HPDE6-E6E7 (cell line): ENCODE measurements around the gene KRT79.

Experiments
- DNase-seq: peaks from one replicate; pipeline ENCODE4 v3.0.0; 2011; ENCODE audit warnings: missing footprints; ENCODE audit errors: extremely low spot score

The KRT79 gene

DNA sequence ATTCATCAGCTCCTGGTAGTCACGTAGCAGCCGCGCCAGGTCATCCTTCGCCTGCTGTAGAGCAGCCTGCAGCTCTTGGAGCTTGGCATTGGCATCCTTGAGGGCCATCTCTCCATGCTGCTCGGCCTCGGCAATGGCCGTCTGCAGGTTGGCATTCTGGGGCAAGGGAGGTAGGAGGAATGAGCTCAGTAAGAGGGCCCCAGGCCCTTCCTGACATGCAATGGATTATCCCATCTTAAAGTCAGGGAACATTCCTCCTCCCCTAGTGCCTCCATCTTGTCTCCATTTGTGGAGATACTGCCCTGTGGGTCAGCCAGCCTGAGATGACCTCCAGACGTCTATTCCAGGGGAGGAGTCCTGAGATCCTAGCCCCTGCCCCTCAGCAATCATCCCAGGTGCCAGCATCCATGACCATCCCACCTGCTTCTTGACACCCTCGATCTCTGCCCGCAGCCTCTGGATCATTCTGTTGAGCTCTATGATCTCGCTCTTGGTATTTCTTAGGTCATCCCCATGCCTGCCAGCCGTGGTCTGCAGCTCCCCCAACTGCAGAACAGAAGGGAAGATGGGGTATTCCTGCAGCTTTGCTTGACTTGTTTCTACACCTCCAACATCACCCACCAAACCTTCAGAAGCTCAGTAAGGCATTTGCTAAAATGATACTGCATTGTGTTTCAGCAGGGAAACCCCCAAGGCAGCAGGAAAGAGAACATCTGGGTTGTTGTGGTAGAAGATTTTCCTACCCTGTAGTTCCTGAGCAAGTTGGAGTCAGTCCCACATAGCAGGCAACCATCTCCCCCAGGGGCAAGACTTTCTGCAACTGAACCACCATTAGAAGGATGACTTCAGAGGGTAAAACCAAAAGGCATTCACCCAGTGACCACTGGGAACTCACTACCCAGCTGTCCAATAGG is 42.6 kb downstream of the KRT79 start:
- DNase-seq: no peak

DNA sequence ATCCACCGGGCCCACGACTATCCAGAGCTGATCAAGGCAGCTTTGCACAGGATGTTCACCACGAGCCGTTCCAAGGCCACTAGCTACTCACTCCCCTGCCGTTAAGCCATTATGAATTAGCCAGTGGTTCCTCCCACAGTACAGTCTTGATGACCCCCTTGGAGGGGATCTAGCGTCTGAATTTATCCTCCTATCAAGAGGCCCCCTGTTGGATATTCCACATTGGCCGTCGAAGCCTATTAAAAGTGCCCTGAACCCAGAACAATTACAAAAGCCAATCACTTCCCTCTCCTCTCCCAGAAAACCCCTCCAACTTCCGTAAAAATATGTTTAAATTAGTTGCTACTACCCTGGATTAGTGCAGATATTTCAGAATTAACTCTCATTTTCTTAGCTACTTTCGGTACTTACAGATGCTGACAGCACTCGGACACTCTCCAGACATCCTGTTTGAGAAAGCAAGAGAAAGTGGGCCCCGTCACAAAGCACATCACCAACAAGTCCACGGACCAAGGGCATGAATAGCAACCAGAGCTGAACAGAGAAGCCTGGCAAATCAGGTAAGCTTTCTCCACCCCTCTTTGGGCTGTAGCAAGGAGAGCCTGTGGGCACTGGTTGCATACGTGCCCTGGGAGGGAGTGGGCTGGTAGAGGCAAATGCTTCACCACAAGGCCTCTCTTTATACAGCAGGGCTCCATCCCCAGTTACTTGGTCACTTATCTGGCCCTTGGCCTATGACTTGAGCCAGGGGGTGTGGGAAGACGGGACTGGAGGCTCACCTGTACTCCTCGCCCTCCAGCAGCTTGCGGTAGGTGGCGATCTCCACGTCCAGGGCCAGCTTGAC is 43.5 kb downstream of the KRT79 start:
- DNase-seq: no peak

DNA sequence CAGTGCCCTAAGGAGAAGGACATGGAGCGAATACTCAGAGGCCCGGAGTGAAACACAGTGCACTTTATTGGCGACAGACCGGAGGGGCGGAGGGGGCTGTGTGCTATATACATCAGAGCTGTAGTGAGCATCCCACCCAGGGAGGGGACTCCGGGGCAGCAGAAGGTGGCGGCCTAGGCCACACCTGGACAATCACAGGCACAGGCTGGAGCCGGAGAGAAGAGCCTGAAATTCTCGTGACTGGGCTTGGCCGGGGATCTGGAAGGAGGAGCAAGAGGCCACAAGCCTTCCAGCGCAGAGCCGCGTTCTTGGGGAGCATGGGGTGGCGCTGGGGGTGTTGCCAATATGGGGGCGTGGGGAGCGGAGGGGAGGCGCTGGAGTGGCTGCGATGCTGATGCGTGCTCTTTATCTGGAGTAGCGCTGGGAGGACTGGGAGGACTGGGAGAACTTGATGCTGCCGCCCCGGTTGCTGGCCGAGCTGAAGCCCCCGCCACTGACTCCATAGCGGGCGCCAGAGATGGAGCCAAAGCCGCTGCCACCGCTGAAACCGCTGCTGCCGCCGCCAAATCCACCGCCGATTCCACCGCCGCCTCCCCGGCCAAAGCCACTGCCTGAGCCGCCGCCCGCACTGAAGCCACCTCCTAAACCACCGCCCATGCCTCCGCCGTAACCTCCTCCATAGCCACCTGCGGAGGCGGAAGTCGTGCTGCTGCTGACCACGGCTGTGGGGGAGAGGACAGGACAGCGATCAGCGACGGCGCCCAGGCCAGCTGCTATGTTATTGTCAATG is 44.3 kb downstream of the KRT79 start:
- DNase-seq: peak; percentile 31

DNA sequence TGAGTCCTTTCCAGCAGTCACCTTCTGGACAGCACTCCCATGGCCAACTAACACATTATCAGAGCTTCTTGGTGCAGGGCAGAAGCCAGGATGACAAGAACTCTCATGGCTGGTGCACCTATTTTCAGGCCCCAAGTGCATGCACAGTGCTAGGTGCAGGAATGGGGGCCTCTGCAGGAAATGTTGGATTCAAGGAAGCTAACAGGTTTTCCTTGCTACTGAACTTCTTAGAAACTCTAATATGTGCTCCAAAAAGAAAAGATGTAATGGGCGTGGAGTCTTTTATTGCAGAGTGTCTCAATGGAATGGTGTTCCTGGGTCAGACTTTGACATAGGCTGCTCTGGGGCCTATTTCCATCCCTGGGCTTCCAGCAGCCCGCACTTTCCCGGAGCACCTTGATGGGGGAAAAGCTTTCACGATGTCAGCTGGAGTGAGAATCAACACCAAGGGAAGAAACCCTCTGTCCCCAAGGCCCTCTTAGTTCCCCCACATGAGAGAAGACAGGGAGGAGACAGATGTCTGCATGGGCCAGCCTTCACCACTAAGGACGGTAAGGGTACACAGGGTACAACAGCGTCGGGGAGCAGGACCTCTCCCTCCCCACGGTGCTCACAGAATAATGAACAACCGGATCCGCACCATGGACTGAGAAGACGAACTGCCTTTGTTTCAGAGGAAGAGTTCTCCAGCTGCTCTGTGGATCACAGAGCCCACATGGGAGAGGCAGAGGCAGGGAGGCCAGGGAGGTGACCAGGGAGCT is 45.1 kb downstream of the KRT79 start:
- DNase-seq: no peak

DNA sequence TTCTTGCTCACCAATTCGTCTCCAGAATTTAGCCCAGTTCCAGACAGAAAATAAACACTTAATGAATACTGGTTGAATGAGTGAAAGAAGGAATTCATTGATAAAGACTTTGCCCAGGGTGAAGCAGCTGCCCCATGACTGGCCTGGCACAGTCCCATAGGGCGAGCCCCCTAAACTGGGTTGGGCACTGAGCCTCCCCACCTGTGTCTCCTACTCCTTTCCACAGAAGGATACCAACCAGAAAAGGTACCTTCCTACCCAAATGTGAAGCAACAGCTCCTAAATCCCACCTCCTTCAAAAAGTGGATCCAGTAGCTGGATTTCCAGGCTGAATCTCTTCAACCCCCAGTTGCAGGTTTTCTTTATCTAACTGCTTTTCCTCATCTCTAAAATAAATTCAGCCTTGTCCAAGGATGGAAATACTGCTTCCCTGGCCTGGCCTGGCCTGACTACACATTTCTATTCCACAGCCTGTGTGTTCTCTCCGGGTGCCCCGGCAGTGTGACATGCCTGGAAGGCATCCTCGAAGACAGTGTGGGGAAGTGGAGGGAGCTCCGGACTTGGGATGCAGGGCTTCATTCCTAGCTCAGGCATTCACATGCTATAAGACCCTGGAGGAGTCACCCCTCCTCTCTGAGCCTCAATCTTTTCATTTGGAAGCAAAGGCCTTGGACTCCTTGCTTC is 45.8 kb downstream of the KRT79 start:
- no peak for DNase-seq

DNA sequence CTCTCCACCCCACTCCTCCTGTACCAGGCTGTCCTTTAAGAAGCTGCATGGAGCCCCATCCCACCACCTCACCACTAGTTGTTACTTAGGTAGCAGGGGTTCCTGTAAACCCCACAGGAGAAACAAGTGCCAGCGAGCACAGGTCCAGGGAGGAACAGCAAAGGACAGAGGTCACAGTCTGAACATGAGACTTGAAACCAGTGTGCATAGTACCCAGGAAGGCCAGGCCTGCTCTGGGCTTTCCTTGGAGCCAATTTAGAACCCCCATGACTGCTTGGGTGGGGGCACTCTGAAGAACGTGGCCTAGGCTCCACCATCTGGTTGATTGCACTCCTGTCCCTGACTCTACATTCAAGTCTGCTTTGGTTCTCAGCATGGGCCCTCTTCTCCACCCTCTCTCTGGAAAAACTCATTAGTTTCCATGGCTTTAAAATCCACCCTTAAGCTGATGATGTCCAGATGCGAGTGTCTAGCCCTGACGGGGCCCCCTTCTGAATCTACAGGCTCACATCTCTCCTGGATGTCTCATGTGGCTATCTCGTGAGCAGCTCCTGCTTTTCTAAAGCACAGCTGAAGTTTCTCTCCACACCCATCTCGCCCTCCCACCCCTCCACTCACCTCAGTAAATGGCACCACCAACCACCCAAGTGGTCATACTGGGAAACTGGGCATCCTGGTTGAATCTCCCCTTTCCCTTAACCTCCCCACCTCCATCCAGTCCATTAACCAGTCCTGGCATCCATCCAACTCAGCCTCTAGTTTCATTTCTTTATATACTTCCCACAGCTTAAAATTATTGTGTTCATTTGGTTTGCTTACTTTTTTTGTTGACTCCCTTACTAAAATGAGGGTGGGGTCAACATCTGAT is 46.6 kb downstream of the KRT79 start:
- DNase-seq: no peak

DNA sequence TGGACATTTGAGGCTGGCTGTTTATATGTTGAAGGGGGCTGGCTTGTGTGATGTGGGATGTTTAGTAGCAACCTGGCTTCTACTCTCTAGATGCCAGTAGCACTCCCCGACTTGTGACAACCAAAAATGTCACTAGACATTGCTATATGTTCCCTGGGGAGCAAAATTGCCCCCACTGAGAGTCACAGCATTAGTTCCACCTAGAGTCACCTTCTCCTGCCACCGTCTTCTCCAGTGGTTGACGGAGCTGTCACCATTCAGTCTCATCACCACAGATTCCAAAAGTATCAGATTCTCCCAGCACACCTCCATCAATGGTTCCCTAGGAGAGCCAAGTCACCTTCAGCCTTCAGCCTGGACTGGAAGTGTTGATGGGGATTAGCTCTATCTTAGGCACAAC is 49.2 kb downstream of the KRT79 start:
- no peak for DNase-seq

DNA sequence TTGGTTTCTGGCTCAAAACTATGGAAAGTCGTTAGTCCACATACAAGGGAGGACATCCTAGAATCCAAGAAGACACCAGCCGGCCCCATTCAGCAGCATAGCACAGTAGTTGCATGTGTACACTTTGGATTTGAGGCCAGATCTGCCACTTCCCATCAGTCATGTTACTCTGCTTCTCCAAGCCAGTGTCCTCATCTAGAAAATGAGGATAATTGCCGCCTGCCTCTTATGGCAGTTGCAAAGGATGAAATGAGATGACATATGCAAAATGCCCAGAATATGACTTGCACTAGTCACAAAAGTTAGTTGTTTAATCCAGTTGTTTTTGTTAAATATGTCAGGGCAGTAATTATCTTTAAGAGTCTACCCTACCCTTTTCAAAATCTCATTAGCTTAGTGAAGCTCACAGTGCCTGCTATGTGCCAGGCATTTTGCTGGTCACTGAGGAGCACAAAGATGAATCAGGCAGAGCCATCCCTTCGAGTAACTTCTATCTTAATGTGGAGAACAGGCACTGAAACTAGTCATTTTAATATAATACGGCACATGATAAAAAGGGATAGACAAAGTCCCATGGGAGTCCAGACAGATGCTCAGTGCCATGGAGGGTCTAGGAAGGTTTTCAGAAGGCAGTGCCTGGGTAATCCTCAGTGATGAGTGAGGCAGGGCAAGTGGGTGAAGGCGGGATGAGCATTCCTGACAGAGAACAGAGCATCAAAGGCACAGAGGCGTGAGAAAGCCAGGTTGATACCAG is 50.4 kb downstream of the KRT79 start:
- DNase-seq: no peak

DNA sequence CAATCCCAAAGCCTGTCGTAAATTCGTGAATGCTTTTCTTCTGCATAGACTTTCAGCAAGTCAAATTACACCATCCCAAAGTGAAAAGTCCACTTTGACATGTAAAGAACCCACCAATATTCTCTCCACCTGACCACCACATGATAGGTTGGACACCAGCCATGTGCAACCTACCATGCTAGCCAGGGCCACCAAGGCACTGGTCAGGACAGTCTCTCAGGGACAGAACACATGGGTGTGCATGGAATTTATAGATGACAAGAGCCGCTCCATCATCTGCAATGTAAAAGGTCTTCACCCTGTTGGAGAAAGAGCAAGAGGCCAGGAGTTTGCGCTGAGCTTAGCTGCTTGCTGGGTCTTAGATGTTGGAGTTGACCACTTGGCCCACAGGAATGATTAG is 51.6 kb downstream of the KRT79 start:
- DNase-seq: no peak

DNA sequence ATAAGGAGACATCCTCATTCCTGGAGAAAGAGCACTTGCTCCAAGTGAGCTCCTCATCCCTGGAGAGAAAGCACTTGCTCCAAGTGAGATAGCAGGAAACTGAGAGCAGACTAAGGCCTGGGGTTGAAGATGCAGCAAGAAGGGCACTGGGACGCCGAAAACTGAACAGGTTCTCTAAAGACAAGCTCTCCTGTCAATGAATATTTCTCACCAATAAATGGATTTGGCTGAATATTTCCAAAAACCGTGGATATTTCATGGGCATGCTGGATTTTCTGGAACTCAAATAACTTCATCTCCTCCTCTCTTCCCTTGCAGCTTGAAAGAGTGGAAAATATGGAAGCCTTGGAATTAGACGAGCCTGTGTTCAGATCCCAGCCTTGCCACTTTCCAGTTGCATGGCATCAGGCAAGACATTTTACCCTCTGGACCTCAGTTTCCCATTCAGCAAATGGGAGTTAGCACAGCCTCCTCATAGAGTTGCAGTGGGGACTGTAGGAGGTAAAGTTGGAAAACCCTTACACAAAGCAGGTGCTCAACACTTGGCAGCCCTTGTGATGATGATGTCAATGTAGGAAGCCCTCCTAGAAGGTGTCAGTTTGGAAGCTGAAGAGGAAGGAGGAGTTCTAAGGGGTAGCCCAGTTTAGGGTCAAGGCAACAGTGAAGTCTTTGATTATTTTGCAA is 52.6 kb downstream of the KRT79 start:
- no peak for DNase-seq

DNA sequence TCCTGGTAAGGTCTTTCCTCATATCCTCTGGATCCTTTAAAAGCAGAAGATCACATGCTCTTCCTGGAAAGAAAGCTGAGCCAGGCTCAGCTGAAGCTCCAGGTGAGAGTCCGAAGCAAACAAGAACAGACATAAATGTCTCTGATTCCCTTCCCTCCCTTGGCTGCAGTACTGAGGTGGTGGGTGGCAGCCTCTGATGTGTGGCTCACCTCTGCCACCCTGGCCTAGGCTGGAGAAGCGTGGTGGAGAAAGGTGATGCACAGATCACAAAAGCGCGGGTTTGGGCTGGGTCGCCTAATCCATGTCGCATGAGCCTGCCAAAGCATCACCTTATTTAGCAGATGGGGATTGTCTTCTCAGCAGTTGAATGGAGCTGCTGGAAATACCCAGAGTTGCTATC is 54.2 kb downstream of the KRT79 start:
- no peak for DNase-seq

DNA sequence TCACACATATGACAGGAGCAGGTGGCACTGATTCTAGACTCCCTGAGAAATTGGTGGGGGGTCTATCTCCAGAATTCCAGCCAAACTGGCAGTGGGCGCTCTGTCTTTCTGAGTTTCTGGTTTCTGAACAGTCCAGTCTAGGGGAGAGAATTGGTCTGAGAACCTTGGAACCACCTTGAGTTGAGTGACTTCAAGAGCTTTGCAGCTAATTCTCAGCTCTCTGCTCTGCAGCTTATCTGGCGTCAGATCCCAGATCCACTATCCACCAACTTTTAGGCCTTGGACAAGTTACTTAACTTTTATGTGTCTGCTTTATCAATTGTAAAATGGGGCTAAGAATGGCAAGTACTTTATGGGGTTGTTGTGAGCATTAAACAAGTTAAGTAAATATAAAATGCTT is 55.3 kb downstream of the KRT79 start:
- no peak for DNase-seq

DNA sequence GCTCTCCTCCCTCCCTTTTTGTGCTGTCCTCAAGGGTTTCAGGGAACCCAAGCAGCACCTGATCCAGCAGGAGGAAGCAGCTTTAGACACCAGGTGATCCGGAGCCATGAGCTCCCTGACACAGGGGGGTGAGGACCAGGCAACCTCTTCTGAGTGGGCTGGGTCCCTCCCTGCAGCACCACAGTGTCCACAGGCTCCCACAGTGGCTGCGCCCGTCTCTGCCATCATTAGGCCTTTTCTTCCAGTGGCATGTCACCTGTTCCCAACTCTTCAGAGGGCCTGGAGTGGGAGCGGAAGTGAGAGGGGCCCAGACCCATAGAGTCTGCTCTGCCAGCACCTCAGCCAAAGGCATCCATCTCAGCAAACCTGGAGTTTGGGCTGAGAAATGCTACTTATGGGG is 56.5 kb downstream of the KRT79 start:
- DNase-seq: no peak

DNA sequence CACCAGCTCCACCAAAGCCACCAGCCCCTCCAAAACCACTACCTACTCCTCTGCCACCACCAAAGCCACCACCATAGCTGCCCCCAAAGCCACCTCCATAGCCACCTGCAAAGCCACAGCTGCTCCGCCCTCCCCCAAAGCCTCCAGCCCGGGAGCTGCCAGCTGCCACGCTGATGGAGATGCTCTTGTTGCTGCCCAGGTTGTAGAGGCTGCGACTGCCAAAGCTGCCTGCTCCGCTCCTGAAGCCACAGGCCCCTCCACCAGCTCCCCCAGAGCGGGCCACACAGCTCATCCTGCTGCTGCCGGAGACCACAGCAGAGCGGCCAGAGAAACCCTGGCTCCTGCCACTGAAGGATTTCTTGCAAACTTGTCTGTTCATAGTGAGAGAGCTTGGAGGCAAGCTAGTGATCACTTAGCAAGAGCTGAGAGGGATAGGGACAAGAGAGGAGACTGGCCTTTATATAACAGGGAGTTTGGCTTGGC is 57.2 kb downstream of the KRT79 start, which contains the start of gene KRT76:
Gene KRT76, minus strand, starts transcription at position 433 of the 483 bp plus-strand sequence. Its CDS starts 54 bp downstream, at position 379.
- DNase-seq: no peak

DNA sequence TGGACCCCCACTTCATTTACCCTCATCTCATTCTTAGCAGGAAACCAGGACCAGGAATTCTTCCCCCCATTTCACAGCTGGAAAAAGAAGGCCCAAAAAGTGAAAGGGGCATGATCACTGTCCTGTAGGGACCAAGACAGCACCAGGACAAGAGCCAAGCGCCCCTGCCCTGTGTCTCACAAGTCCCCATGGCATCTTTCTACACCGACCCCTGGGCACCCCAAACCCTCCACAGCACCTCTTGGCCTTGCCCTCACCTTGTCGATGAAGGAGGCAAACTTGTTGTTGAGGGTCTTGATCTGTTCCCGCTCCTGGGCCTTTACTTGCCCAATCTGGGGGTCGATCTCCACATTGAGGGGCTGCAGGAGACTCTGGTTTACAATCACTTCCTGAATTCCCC is 57.7 kb downstream of the KRT79 start:
- no peak for DNase-seq

DNA sequence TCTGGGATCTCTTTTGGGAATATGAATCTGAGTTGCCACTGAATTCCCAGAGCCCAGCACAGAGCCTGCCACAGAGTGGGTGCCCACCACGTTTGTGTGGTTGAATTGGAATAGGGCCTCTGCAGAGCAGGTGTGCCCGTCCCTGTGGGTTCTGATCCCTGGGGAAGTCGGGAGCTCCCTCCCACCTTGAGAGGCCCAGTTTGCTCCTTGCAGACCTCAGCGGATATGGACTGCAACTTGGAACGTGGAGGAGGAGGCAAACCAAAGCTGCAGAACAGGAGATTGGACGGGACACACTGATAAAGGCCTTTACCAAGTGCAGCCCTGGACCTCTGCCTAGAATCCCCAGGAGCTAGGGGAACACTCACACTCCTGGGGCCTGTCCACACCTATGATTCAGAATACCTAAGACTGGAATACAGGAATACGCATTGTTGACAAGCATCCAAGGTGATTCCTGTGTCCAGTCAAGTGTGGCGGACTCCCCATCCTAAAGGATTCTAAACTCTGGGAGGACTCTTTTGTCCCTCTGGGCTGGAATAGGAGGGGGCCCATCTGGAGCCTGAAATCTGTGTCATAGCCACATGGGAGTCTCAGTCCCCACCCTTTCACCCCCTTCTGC is 59.4 kb downstream of the KRT79 start:
- no peak for DNase-seq

DNA sequence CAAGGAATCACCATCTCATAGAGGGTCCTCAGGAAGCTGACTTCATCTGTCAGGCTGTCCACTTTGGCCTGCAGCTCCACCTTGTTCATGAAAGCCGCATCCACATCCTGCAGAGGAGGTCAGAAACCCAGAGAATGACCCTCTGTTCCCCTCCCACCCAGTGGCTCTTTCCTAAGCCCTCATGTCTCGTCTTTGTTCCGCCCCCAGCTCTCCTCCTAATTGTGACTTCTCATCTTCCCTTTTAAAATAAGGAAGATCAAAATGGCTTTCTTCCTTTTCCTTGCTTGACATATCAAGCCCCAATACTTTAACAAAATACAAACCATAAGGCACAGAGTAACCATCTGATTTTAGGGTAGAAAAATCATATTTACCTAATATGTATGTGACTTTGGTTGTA is 61.3 kb downstream of the KRT79 start:
- DNase-seq: no peak

DNA sequence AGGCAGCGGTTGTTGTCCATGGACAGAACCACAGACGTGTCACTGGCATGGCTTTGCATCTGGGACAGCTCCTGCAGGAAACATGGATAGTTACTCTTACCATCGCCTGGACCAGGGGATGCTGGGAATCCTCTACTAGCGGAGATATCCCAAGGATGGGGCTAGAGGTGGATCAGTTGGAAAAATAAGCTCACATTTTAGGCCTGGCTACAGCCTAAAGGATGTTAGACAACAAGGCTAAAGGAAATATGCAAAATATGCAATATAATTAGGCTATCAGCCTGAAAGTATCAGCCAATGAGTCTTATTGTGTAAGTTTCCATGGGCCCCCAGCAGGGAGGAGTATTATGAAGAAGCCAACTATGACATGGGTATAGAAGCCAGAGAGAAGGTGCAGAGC is 61.9 kb downstream of the KRT79 start:
- no peak for DNase-seq
